HG02763 (cell line): ENCODE data around the gene NPAS2.

Source experiments
- ATAC-seq: cut with Tn5 transposase; IDR thresholded peaks from one replicate; pipeline ENCODE4 v1.9.1; 2021; ENCODE audit warnings: mild to moderate bottlenecking, moderate library complexity; ENCODE audit not compliant: unreplicated experiment

NPAS2 gene

DNA sequence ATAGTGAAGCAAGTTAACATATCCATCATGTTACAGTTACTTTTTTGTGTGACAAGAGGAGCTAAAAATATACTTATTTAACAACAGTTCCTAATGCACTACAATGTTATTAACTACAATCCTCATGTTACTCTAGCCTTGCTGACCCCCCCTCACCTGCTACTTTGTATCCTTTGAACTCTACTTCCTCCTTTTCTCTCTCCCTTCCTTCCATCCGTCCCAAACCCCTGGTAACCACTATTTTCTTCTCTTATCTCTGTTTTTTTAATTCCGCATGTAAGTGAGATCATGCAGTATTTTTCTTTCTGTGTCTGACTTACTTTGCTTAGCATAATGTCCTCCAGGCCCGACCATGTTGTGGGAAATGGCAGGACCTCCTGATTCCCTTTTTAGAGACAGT lies 59.4 kb downstream of the NPAS2 start:
- no peak for ATAC-seq

DNA sequence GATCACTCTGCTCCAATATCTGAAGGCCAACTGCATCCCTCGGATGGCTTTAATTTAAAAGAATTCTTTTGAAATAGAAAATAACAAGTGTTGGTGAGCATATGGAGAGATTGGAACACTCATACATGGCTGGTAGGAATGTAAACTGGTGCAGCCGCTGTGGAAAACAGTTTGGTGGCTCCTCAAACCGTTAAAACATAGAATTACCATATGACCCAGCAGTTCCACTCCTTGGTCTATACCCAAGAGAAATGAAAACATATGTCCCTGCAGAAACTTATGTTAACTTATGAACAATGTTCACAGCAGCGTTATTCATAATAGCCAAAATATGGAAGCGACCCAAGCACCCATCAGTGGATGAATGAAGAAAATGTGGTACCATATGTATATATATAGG lies 60.1 kb downstream of the NPAS2 start:
- ATAC-seq, result no peak

DNA sequence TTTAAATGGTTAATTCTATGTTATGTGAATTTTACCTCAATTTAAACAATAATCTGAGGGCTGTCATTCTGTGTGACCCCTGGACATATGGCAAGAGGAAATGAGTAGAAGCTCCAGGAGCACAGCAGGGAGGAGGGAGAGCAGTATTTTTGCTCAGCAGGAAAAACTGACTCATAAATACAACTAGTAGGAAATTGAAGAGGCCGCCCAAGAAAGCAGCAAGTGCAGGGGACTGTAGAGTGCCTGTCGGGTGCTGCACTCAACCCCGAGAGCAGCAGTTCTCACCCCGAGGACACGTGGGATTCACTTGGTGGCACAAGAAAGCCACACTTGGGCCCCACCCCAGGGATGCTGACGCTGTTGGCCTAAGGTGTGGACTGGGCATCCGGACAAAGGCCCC lies 60.8 kb downstream of the NPAS2 start:
- no peak for ATAC-seq

DNA sequence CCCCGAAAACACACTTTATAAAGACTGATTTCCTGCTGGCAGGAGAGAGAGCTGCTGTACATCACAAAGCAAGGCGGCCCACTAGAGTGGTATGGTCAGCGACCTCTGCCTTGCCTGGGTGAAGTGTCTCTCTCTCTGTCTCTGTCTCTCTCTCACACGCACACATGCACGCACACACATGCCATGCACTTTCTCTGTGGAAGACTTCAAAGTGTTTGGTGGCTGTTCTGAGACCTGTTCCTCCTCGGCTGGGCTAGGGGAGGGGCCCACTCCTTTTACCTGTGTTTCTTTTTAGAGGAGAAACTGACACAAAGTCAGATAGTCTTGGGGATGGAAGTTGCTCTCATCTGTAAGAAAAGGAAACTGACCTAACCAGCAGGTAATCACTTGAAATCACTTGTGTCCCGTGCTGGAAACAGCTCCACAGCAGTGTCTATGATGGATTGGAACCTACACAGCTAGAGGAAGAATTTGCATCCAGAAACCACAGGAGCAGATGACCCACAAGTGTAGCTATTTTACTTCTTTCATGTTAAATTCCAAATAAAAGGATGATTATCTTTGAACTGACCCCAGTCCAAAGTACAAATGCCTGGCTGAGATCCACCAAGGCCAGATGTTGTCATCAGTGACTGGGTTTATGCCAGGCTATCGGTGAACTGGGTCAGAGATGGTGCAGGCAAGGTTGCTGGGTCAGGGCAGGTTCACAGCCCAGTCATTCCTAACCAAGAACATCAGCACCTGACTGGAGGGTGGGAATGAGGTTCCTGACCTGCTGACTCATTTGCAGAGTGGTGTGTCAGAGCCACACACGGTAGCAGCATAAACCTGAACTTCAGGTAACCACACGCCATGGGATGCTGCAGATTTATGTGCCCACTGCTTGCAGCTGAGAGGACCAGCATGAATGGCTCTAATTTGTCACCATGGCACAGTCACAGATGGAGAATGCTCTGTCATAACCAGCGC lies 63.0 kb downstream of the NPAS2 start:
- no peak for ATAC-seq

DNA sequence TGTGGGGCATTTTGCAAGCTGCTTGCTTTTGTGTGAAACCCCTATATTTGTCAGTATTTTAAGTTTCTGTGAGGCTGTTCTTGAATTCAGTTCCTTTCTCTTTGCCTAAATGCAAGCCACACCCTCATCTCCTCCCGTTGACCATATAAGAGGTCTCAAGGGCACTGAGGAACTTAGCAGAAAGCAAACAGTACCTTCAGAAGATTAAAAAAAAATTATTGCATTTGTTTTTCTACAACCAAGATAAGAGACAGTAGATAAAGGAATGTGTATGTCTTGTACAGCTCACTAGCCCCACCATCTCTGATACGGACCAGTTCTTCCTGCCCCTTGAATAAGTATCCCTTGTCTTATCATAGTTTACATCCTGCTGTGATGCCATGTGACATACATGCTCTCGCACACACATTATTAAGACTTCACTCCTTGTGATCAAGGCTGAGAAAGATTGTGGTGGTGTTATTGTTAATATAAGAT lies 64.2 kb downstream of the NPAS2 start:
- ATAC-seq, result no peak

DNA sequence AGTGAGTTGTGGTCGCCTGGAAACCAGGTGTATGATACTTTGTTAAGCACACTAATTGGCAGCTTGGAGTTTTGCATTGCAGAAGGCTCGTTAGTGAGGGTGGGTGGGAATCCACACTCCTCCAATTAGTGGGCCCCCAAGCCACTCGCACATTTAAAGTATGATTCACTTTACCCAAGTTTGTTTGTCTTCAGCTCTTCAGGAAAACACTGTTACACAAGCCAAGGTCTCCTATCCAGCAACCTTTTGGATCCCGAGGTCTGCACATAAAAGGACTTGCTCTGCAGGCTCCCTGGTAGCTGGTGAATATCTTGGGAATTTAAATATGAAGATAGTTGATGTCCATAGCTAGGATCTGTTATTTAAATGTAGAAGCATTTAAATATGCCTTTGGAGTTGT lies 66.1 kb downstream of the NPAS2 start:
- ATAC-seq, result no peak

DNA sequence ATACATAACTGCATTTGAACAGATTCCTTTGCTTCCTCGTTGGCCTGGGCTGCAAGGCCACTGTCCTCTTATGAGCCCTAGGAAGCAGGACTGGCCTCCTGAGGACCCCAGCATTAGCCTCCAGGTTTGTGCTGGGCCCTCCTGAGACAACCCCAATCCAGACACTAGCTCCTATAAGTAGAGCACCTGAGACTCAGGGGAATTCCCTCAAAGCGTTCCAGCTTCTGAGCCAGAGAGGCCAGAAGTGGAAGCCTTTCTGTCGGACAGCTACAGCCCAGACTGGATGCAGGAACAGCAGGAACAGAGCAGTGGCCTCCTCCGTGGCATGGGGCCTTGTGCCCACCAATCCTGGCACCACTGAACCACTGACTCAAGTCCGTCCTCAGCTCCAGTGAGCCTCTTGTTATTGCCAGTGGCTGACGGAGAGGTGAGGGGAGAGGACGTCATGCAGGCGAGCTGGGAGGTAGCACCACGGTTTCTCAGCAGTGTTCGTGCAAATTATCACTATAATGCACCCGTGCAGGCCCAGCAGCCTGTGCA lies 67.2 kb downstream of the NPAS2 start:
- no peak for ATAC-seq

DNA sequence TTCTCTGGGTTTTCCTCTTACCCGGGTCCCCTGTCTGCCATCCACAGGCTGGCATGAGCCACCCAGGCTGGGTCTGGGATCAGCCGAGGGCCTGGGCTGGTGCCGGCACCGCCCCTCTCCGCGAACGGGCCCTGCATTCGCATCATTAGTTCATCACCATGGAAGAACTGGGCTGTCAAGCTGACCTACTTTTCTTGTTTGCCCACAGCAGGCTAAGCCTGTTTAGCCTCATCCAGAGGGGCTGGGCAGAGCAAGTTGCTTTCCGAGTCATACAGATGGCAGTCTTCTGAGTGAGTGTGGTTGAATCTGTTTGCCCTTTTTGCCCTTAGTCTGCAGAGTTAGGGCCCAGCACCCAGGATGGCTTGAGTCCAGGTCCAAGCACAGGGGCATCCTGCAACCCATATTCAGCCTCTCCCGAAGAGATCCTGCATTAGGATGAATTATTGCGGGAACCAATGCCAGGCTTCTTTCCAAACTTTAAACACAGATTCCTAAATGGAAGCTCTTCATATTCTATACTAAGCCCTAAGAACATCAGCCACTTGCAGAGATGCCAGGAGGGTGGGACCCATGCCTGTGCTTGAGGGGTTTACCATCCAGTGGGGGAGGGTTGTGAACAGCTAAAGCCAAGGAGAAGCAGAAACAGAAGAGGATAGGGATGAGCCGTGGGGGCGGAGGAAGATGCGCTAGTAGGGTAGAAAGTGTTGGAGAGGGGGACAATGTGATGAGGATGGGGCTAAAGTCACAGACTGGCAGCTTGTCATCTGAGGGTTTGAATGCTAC lies 68.0 kb downstream of the NPAS2 start:
- no peak for ATAC-seq

DNA sequence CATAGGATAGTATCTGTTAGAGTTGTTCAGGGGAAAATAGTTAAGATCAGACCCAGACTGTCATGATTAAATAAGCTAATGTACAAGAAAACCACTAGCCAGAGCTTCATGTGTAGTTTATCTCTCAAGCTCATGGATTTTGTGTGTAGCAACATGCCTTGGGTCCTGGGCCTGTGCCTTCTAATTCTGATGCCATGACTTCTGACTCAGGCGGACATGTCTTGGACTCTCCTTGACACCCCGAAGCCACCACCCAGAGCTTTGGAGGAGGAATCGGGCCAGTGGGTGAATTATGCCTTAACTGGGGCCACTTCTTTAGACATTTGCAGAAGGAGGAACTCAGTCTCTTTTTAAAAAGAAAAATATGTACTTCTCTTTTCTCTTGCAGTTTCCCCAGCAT lies 68.7 kb downstream of the NPAS2 start:
- no peak for ATAC-seq

DNA sequence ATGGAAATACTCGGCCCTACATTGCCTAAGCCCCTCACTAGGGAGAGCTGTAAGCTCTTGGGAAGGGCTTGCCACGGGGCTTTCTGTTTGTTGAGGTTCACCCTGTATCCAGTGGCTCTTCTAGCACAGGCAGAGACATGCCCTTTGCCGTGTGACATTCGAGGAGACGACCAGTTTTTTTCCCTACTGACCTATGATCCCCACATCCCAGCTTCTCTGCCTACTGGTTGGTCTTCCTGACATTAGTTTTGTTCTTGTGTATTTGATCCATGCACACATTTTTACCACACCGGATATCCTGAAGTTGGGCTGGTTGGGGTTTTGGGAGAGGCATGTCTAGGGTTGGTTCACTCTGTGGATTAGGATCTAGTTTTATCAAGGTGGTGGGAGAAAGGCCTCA lies 69.3 kb downstream of the NPAS2 start:
- ATAC-seq, result no peak

DNA sequence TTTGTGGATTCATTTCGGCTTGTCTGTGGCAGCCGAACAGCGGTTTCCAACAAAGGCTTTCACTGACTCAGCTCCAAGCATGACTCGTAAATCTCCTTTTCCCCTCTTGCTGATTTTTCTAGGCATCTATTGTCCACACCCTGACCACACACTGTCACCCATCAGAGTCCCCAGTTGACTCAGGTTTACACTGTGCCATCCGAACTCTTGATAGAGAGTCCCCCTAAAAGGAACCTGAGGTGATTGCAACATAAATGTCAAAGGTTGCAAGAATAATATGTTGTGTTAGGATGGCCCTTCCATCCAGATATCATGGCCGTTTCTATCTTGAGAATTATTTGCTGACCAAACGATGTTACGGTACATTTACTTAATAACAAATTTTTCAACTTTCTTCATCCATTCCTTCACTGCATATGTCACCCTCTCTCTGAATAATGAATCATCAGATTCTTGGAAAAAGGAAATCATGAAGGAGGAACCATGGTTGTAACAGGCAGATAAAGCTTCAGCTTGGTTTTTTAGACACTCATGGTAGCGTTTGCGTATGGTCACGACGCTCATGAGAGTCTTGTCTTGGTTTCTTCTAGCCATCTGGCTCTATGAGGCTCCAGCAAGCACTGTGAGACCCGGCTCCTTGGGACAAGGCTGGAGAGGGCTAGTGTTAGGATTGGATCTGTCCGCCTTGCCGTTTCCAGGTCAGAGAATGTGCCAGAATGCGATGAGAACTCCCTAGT lies 72.1 kb downstream of the NPAS2 start:
- ATAC-seq, result no peak

DNA sequence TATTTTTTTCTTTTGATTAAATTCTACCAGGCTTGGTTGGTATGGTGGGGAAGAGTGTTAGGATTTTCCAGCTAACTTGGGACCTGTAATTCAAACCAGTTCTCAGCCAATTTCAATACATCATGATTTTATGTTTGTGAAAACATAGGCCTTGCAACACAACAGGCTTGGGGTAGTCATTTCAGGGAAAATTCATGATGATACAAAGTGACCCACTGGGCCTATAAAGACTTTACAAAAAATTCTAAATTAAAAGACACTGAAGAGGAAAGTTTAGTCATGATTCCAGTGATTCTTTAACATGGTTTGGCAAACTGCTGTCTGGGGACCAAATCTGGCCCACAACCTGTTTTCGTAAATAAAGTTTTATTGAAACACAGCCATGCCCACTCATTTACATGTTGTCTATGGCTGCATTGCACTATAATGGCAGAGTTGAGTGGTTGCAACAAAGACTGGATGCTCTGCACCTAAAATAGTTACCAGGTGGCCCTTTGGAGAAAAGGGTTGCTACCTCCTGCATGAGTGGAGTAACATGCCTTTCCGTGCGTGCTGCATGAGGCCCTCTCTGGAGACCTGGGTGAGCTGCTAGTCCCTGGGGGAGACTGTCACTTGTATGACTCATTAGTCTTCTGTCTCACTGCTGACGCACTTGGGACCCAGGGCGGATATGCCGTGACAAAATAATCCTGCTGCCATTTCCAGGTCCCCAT lies 73.6 kb downstream of the NPAS2 start:
- no peak for ATAC-seq

DNA sequence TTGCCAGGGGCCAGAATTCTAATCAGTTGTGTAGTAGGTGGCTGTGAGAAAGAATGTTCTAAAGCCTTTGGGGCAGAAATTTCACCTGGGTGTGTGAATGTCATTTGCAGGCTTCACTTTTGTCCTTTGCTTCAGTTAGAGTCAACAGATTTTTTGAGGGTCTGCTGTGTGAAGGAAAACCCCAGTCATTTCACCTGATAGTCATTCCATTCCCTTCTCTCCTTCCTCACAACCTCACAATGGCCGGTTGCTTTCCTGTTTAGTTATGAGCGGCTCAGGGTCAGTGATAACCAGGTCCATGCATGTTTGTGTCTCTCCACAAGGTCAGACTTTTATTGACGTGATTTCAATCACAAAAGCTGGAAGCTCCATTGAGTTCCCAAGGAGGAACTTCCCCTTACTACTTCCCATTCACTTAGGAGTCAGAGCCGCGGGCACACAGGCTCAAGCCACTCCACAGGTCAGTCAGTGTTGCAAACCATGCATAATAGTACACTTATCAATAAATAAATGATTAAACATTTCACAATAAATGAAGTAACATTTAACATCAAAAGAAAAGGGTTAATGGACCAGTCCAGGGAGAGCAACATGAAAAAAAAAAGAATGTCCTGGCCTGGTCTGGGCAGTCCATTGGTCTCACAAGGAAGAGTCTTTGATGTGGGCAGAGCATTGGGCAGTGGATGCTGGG lies 74.3 kb downstream of the NPAS2 start:
- no peak for ATAC-seq

DNA sequence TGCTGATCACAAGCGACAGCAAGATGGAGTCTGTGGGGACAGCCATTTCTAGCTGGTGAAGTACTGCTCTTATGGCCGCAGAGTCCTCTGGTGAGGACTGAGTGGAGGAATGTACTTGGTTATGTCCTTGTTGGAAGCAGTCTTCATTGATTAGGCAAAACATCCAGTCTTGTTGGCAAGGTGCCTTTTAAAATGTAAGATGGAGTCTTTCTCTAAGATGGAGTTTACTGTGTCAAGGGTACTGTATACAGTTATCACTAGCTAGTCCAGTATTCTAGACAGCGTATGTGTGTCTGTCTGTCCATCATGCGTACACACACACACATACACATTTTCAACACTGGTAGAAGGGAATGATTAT lies 74.8 kb downstream of the NPAS2 start:
- no peak for ATAC-seq

DNA sequence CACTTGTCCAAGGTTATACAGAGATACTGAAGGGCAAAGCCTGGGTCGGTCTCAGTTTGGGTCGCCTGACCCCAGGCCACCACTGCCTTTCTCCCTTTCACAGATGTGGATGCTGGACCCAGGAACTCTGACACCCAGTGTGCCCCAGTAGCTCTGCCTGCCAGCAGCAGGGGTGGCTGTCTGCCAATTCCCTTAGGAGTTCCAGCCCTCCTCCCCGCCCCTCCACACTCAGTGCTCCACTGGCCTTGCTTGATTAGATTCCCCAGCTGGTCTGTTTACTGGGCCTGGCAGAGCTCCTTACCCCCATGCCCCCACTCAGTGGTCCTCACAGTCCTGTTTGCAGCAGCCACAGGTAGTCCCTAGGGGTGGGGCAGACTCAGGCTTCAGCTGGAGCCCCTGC lies 75.5 kb downstream of the NPAS2 start:
- ATAC-seq, result no peak

DNA sequence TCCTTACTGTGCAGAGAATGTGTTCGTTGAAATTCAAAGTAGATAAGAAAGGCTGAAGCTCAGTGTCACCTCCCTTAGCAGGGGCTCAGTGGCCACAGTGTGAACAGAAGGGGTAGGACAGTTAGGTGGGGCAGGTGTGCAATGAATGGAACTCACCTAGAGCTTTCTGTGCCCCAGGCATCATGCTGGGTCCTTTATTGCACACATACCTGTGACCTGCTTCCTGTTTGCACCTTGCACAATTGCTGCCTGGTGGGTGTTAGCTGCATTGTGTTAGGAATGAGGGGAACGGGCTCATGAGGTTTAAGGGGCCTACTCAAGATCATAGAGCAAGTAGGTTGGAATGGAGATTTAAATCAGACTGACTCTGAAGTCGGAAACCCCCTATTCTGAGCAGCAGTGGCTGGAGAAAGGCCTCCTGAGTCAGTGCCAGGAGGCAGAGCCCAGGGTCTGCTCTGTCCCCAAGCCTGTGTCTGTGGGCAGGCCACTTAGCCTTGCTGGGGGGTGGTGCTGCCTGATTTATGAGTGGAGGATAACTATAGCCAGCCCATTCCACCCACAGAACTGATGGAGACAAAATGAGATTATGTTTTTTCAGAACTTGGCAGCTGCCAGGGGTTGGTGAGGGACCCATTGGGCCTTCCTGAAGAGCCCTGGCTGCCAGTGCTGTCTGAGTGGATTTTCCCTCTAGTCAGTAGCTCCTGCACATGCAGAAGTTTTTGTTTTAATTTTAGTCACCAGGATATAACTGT lies 76.2 kb downstream of the NPAS2 start:
- ATAC-seq, result no peak

DNA sequence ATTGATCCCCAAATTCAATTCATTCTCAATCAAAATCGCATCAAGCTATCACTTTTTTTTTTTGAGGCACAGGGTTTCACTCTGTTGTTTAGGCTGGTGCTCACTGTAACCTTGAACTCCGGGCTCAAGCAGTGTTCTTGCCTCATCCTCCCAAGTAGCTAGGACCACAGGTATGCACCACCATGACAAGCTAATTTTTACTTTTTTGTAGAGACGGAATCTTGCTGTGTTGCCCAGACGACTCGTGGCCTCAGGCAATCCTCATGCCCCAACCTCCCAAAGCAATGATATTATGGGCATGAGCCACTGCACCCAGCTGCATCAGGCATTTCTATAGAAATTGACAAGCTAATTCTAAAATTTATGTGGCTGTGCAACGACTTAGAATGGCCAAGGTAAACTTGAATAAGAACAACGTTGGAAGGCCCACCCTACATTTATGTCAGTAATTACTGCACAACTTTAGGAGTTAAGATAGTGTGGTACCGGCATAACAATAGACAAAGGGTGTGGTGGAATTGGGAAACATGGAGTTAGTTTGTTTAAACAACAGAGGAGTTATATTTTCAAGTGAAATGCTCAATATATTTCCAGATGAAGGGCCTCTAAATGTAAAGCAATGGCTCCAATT lies 78.2 kb downstream of the NPAS2 start:
- no peak for ATAC-seq

DNA sequence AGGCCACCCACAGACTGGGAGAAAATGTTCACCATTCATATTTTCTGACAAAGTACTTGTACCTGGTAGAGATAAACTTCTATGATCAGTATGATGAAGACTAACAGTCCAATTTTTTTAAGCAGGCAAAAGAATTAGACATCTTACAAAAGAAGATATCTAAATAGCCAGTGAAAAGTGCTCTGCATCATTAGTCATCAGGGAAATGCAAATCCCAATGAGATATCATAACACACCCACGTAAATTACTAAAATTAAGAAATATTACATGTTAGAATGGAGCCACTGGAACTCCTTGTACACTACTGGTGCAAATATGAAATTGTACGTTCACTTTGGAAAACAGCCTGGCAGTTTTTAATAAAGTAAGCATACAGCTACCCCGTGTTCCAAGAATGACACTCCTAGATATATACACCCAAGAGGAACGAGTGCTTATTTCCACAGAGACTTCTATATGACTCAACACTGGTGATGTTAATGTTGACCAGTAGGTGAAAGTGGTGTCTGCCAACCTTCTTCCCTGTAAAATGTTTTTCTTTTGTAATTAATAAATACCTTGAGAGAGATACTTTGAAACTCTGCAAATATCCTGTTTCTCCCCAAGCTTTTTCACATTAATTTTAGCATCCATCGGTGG lies 80.3 kb downstream of the NPAS2 start:
- no peak for ATAC-seq
